IPS-18a (cell line): ENCODE measurements around the gene HSD11B1.

ENCODE experiments used
- H3K27ac ChIP-seq: one replicate; pipeline ENCODE4 v1.5.1; 2013; ENCODE audit warnings: low read length
- H3K27me3 ChIP-seq: one replicate; pipeline ENCODE4 v1.6.1; 2013; ENCODE audit warnings: mild to moderate bottlenecking, low read length; ENCODE audit not compliant: control insufficient read depth, insufficient read depth
- H3K36me3 ChIP-seq: one replicate; pipeline ENCODE4 v1.6.1; 2013; ENCODE audit warnings: low read depth, low read length; ENCODE audit not compliant: control insufficient read depth
- H3K4me1 ChIP-seq: one replicate; pipeline ENCODE4 v1.6.1; 2013; ENCODE audit warnings: low read depth, low read length; ENCODE audit not compliant: control insufficient read depth
- H3K4me3 ChIP-seq: one replicate; pipeline ENCODE4 v1.5.1; 2013; ENCODE audit warnings: low read length
- H3K9ac ChIP-seq: one replicate; pipeline ENCODE4 v1.6.1; 2013; ENCODE audit warnings: mild to moderate bottlenecking, low read length, moderate library complexity
- H3K9me3 ChIP-seq: one replicate; pipeline ENCODE4 v1.6.1; 2013; ENCODE audit warnings: low read depth, low read length; ENCODE audit not compliant: control insufficient read depth

Gene HSD11B1

DNA sequence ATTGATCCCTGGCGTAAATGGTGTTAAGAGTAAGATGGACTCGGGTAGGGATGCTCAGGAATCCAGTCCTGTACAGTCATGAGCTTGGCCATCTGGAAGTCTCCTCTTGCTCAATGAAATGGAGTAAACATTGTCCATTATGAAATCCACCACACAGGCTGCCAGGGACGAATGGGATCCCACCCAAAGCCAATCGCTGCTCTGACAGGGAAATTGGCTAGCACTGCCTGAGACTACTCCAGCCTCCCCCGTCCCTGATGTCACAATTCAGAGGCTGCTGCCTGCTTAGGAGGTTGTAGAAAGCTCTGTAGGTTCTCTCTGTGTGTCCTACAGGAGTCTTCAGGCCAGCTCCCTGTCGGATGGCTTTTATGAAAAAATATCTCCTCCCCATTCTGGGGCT is at the start of gene HSD11B1:
HSD11B1 (plus strand) TSS at position 263 of the 400 bp plus-strand sequence; CDS start at position 360, 97 bp downstream.
- Histone ChIP-seq H3K9me3 (no peaks in the 10 kb centered on the region), H3K27ac (no peak within 1 kb of the TSS), H3K36me3 (no peaks in the 10 kb centered on the region), H3K4me3 (no peak within 1 kb of the TSS), H3K27me3 (no peaks in the 10 kb centered on the region), H3K4me1 (peaks cover 3% of the 10 kb centered on the region), H3K9ac (no peak within 1 kb of the TSS)

GRCh38 chr1:209655411-209656231 is 49.0 kb upstream of the HSD11B1 start:
- Histone ChIP-seq H3K4me1 (peaks cover 16% of the 10 kb centered on the region), H3K9me3 (no peaks in the 10 kb centered on the region), H3K27ac (no peak overlapping the region), H3K9ac (no peak overlapping the region), H3K27me3 (no peaks in the 10 kb centered on the region), H3K4me3 (no peak overlapping the region), H3K36me3 (no peaks in the 10 kb centered on the region)

DNA sequence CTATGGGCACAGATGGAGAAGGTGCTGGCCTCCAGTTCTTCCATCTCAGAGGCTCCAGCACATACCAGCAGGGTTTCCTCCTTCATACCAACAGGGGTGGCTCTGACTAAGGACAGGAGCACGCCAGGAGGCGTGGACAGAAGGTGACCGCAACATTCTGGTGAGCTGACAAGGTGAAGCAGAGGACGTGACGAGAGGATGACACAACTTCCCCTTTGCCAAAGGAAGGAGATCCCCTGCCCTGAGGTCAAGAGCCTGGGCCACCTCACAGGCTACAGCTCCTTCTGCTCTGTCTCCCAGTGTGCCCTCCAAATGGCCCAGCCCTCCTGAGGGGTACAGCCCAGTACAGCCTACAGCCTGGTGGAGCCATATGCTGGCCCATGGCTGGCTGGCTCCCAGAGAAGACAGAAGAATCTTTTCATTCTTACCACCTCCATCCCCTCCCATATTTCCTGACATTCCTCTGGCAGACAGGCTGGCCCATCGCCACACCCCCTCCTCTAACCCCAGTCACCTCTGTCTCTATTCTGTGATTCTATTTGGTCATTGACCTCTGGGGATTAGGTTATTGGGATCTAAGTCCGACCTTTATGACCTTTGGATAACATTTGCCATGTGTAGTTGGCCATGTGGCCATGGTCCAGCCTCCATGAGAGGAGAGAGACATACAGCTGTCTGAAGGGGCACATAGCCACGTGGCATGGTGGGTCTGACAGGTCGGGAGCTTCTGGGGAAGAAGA is 47.3 kb upstream of the HSD11B1 start:
- H3K9ac ChIP-seq, result no peak overlapping the region
- no peaks in the 10 kb centered on the region for H3K9me3 ChIP-seq
- peaks cover 16% of the 10 kb centered on the region for H3K4me1 ChIP-seq
- no peak overlapping the region for H3K27ac ChIP-seq
- H3K27me3 ChIP-seq, result no peaks in the 10 kb centered on the region
- H3K4me3 ChIP-seq, result no peak overlapping the region
- H3K36me3 ChIP-seq, result no peaks in the 10 kb centered on the region

- Histone ChIP-seq H3K27me3 (no peaks in the 10 kb centered on the region), H3K4me1 (peaks cover 10% of the 10 kb centered on the region), H3K9me3 (no peaks in the 10 kb centered on the region), H3K36me3 (no peaks in the 10 kb centered on the region), H3K27ac (no peak overlapping the region), H3K4me3 (no peak overlapping the region), H3K9ac (no peak overlapping the region)
These were observed 46.7 kb upstream of the HSD11B1 start for GRCh38 chr1:209657918-209658317.

- H3K4me3 ChIP-seq, result no peak overlapping the region
- H3K27ac ChIP-seq, result no peak overlapping the region
These were observed 44.7 kb upstream of the HSD11B1 start for GRCh38 chr1:209659909-209660308.

DNA sequence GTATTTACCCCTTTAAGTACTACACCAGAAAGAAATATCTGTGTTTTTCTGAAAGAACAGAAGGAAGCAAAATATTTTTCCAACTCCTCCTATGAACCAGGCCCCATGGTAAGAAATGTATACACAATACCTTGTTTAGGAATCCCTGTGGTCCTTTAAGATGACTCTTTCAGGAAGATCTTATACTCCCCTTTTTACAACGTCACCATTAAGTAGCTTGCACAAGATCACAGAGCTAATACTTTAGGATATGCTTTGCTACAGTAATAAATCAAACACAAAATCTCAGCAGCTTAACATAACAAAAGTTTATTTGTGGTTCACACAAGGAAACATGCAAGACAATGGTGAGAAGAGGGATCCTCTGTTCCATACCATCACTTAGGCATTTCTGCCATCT is 43.6 kb upstream of the HSD11B1 start:
- no peak overlapping the region for H3K27ac ChIP-seq
- H3K9ac ChIP-seq, result no peak overlapping the region
- H3K9me3 ChIP-seq, result no peaks in the 10 kb centered on the region
- H3K4me1 ChIP-seq, result no peaks in the 10 kb centered on the region
- no peak overlapping the region for H3K4me3 ChIP-seq
- no peaks in the 10 kb centered on the region for H3K27me3 ChIP-seq
- H3K36me3 ChIP-seq, result no peaks in the 10 kb centered on the region

More at GRCh38 chr1:209659909-209660308, 44.7 kb upstream of the HSD11B1 start:
- H3K4me1 ChIP-seq, result no peaks in the 10 kb centered on the region
- no peak overlapping the region for H3K9ac ChIP-seq
- H3K36me3 ChIP-seq, result no peaks in the 10 kb centered on the region
- no peaks in the 10 kb centered on the region for H3K9me3 ChIP-seq
- no peaks in the 10 kb centered on the region for H3K27me3 ChIP-seq

DNA sequence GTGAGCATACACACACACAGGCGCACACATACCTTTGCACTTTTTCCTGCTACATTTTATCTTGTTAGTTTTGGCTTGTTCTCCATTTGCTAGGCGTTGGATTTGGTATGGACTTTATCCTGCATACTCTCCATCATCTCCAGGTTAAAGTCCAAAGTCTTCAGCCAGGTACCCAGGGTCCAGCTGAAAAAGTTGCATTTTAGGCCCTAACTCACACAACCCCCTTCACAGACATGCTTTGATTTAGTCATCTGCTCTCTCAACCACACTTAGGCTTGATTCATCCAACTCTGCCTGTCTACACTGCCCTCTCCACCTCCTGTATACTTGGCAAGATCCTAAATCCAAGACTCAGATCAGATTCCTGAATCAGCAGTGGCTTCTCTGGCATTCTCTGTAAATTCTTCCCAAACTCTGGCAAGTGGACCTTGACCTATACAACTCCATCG is 41.7 kb upstream of the HSD11B1 start:
- no peak overlapping the region for H3K9ac ChIP-seq
- no peaks in the 10 kb centered on the region for H3K4me1 ChIP-seq
- H3K27ac ChIP-seq, result no peak overlapping the region
- no peaks in the 10 kb centered on the region for H3K36me3 ChIP-seq
- no peaks in the 10 kb centered on the region for H3K9me3 ChIP-seq
- H3K4me3 ChIP-seq, result no peak overlapping the region
- no peaks in the 10 kb centered on the region for H3K27me3 ChIP-seq

- no peaks in the 10 kb centered on the region for H3K36me3 ChIP-seq
- H3K9ac ChIP-seq, result no peak overlapping the region
- H3K27ac ChIP-seq, result no peak overlapping the region
- H3K4me3 ChIP-seq, result no peak overlapping the region
- H3K9me3 ChIP-seq, result no peaks in the 10 kb centered on the region
- H3K4me1 ChIP-seq, result no peaks in the 10 kb centered on the region
- H3K27me3 ChIP-seq, result no peaks in the 10 kb centered on the region
These were observed 37.5 kb upstream of the HSD11B1 start for GRCh38 chr1:209667103-209667502.

DNA sequence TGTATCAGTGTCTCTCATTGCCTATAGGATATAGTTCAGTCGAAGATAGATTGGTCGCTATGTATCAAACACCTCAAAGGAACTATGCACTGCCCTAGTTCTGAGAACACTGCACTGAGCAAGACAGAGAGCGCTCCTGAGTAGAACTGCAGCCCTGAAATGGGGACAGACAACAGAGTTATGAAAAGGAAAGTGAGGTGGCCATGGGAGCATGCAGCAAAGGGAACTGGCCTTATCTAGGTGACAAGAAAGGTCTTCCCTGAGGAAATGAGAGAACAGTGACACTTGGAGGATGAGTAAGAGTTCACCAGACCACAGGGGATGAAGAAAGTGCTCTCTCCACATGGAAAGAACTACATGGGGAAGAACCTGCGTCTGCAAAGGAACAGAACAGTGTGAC is 36.9 kb upstream of the HSD11B1 start:
- Histone ChIP-seq H3K9me3 (no peaks in the 10 kb centered on the region), H3K9ac (no peak overlapping the region), H3K27ac (no peak overlapping the region), H3K4me1 (no peaks in the 10 kb centered on the region), H3K27me3 (peaks cover 2% of the 10 kb centered on the region), H3K36me3 (no peaks in the 10 kb centered on the region), H3K4me3 (no peak overlapping the region)

DNA sequence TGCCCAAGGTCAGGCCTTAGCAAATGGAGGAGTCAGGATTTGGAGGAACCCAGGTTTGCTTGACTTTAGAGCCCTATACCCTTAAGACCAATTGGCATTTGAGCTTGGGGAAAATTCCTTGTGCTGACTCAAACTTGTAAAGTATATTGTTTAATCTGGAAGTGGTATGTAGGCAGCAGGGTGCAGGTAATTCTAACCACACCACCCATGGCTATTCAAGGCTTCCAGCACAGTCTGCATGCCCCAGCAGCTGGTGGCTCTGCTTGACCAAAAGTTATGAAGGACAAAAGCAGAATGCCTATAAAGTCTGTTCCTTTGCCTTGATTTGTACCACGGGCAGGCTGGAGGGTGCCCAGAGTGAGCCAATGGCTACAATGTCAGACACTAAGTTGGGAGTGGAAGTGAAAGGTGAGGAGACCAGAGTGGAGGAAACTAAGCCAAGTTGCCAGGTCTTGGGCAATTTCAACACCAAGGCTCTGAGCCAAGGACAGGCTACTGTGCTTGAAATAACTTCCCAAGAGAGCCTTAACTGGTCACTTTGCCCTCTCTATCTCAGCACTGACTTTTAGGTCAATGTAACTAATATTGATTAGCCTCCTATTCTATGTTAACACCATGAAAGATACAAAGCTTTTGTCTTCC is 34.1 kb upstream of the HSD11B1 start:
- Histone ChIP-seq H3K9me3 (no peaks in the 10 kb centered on the region), H3K27me3 (peaks cover 31% of the 10 kb centered on the region), H3K9ac (no peak overlapping the region), H3K36me3 (no peaks in the 10 kb centered on the region), H3K4me3 (no peak overlapping the region), H3K4me1 (no peaks in the 10 kb centered on the region), H3K27ac (no peak overlapping the region)

- Histone ChIP-seq H3K36me3 (no peaks in the 10 kb centered on the region), H3K9ac (no peak overlapping the region), H3K27me3 (peaks cover 54% of the 10 kb centered on the region), H3K27ac (no peak overlapping the region), H3K4me3 (no peak overlapping the region), H3K9me3 (no peaks in the 10 kb centered on the region), H3K4me1 (no peaks in the 10 kb centered on the region)
These were observed 31.7 kb upstream of the HSD11B1 start for GRCh38 chr1:209672705-209673630.
